ENCODE data around the gene ARHGAP28. TPM values are rescaled to one million over a fixed set of nuclear protein-coding genes. Genes with fewer than 3 reads are reported as not detected.

Gene ARHGAP28
- total RNA-seq, 1 experiment from 2014 or later, result 118 TPM

GRCh38 chr18:6807515-6808257, 78.2 kb downstream of the ARHGAP28 start:
- no peak for TF ChIP-seq CTCF (IDR thresholded peaks at IDR 0.05; ENCODE audit: insufficient read depth in 1 of 2, low read depth in 1 of 2, low read length in 1 of 2, severe bottlenecking in 1 of 2, unreplicated experiment in 1 of 2)
- intact Hi-C loops (cut with micrococcal nuclease; ENCODE audit: unreplicated experiment), result no loop called here
- CTCF ChIA-PET, result no interaction called here
- Histone ChIP-seq H3K4me1 (no peaks in the 10 kb centered on the region), H3K9me3 (peaks cover 5% of the 10 kb centered on the region; the same call in 1 of the 2 replicates), H3K27me3 (replicated peaks; ENCODE audit: control insufficient read depth, insufficient read depth, low read length) (no peaks in the 10 kb centered on the region), H3K4me3 (ENCODE audit: low read depth, low read length) (no peak overlapping the region), H3K36me3 (ENCODE audit: control insufficient read depth, insufficient read depth, low read length) (no peaks in the 10 kb centered on the region)
- Mint-ChIP-seq H3K4me3 (ENCODE audit: unreplicated experiment) (no peak overlapping the region), H3K36me3 (ENCODE audit: insufficient read depth, unreplicated experiment) (peaks cover 19% of the 10 kb centered on the region), H3K27me3 (ENCODE audit: insufficient read depth, unreplicated experiment) (no peaks in the 10 kb centered on the region), H3K27ac (ENCODE audit: unreplicated experiment) (no peak overlapping the region), H3K9me3 (ENCODE audit: unreplicated experiment) (peaks cover 17% of the 10 kb centered on the region), H3K4me1 (ENCODE audit: low read depth, unreplicated experiment) (peaks cover 8% of the 10 kb centered on the region)
- POLR2A ChIA-PET, result no interaction called here
- no TSS peak for BruUV-seq (replicated peaks)
- no peak for DNase-seq

- POLR2A ChIA-PET, result no interaction called here
- TF ChIP-seq CTCF (IDR thresholded peaks at IDR 0.05; ENCODE audit: insufficient read depth in 1 of 2, low read depth in 1 of 2, low read length in 1 of 2, severe bottlenecking in 1 of 2, unreplicated experiment in 1 of 2), result no peak
- Mint-ChIP-seq H3K36me3 (ENCODE audit: insufficient read depth, unreplicated experiment) (peaks cover 23% of the 10 kb centered on the region), H3K27me3 (ENCODE audit: insufficient read depth, unreplicated experiment) (no peaks in the 10 kb centered on the region), H3K9me3 (ENCODE audit: unreplicated experiment) (peaks cover 13% of the 10 kb centered on the region), H3K4me3 (ENCODE audit: unreplicated experiment) (no peak overlapping the region), H3K4me1 (ENCODE audit: low read depth, unreplicated experiment) (peaks cover 8% of the 10 kb centered on the region), H3K27ac (ENCODE audit: unreplicated experiment) (no peak overlapping the region)
- CTCF ChIA-PET, result no interaction called here
- no peak for DNase-seq
- intact Hi-C loops (cut with micrococcal nuclease; ENCODE audit: unreplicated experiment), result no loop called here
- Histone ChIP-seq H3K27me3 (replicated peaks; ENCODE audit: control insufficient read depth, insufficient read depth, low read length) (no peaks in the 10 kb centered on the region), H3K9me3 (peaks cover 5% of the 10 kb centered on the region; the same call in 1 of the 2 replicates), H3K4me1 (no peaks in the 10 kb centered on the region), H3K36me3 (ENCODE audit: control insufficient read depth, insufficient read depth, low read length) (no peaks in the 10 kb centered on the region), H3K4me3 (ENCODE audit: low read depth, low read length) (no peak overlapping the region)
- BruUV-seq (replicated peaks), result no TSS peak
Observed at GRCh38 chr18:6810191-6810590, 80.7 kb downstream of the ARHGAP28 start.

GRCh38 chr18:6811816-6812215, 82.3 kb downstream of the ARHGAP28 start:
- peaks cover 22% of the 10 kb centered on the region for H3K36me3 Mint-ChIP-seq (ENCODE audit: insufficient read depth, unreplicated experiment)
- Histone ChIP-seq H3K36me3 (ENCODE audit: control insufficient read depth, insufficient read depth, low read length) (no peaks in the 10 kb centered on the region), H3K9me3 (peaks cover 5% of the 10 kb centered on the region; the same call in 1 of the 2 replicates), H3K4me3 (ENCODE audit: low read depth, low read length) (no peak overlapping the region), H3K4me1 (no peaks in the 10 kb centered on the region), H3K27me3 (replicated peaks; ENCODE audit: control insufficient read depth, insufficient read depth, low read length) (no peaks in the 10 kb centered on the region)
- no peak overlapping the region for H3K4me3 Mint-ChIP-seq (ENCODE audit: unreplicated experiment)
- intact Hi-C loops (cut with micrococcal nuclease; ENCODE audit: unreplicated experiment), result no loop called here
- POLR2A ChIA-PET, result no interaction called here
- H3K9me3 Mint-ChIP-seq (ENCODE audit: unreplicated experiment), result peaks cover 13% of the 10 kb centered on the region
- no peaks in the 10 kb centered on the region for H3K27me3 Mint-ChIP-seq (ENCODE audit: insufficient read depth, unreplicated experiment)
- H3K4me1 Mint-ChIP-seq (ENCODE audit: low read depth, unreplicated experiment), result peaks cover 5% of the 10 kb centered on the region
- CTCF ChIA-PET, result no interaction called here
- no peak for TF ChIP-seq CTCF (IDR thresholded peaks at IDR 0.05; ENCODE audit: insufficient read depth in 1 of 2, low read depth in 1 of 2, low read length in 1 of 2, severe bottlenecking in 1 of 2, unreplicated experiment in 1 of 2)
- H3K27ac Mint-ChIP-seq (ENCODE audit: unreplicated experiment), result no peak overlapping the region
- BruUV-seq (replicated peaks), result no TSS peak
- no peak for DNase-seq

Measured in Caco-2 (cell line).